AG20443 (cell line): ENCODE data around the gene OSGIN1.
"Not testable (repeated sequence)": the region's sequence is repeated elsewhere in the genome, so short reads cannot be mapped to it uniquely, and the experiment has no call there.

Experiments
- DNase-seq: peaks from one replicate; pipeline ENCODE4 v3.0.0; 2012; ENCODE audit warnings: low spot score, mixed read lengths

The OSGIN1 gene

DNA sequence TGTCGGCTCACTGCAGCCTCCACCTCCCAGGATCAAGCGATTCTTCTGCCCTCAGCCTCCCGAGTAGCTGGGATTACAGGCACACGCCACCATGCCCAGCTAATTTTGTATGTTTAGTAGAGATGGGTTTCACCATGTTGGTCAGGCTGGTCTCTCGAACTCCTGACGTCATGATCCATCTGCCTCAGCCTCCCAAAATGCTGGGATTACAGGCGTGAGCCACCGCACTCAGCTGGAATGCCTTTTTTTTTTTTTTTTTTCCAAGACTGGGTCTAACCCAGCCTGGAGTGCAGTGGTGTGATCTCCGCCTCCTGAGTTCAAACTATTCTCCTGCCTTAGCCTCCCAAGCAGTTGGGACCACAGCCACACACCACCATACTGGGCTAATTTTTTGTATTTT lies 11.5 kb upstream of the OSGIN1 start:
- not testable (repeated sequence) for DNase-seq

DNA sequence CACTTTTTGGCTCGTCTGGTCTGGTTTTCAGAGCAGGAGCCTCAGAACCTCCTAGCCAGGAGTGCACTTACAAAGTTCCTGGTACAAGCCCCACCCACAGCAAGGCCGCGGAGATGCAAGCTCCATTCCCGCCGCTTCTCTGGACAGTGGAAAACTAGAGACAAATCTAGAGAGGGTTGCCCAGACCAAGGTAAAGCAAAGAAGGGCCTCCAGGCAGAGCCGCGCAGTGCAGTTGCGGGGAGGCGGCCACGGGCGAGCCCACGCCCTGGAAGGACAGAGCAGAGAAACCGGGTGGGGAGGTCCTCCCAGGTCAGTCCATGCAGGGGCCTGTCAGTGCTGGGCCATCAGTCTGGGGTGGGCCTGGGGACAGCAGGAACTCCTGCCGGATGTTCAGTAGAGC lies 11.0 kb upstream of the OSGIN1 start:
- DNase-seq, result no peak

DNA sequence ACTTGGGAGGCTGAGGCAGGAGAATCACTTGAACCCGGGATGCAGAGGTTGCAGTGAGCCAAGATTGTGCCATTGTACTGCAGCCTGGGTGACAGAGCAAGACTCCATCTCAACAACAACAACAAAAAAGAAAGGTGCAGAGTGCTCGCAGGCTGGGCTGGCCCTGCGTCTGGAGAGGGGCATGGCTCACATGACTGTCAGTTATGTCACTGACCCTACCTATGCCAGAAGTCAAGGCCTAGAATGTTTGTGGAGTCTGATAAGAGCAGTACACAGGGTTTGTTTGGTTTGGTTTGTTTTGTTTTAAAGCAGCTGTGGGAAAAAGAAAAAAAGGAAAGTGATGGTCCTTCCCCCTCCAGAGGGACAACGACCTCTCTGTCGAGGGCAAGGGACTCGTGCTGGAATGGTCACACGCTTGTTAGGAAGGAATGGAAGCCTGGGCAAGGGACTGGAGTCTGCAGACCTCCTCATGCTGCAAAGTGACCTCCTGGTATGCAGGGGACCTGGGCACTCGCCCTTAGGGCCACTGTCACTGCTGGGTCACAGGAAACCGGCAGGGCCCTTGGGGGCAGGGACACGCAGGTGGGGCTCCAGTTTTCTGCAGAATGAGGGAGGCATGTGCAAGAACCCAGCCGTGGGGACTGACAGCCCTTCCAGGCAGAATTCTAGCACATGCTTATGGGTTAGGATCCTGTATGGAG lies 10.1 kb upstream of the OSGIN1 start:
- DNase-seq, result no peak

DNA sequence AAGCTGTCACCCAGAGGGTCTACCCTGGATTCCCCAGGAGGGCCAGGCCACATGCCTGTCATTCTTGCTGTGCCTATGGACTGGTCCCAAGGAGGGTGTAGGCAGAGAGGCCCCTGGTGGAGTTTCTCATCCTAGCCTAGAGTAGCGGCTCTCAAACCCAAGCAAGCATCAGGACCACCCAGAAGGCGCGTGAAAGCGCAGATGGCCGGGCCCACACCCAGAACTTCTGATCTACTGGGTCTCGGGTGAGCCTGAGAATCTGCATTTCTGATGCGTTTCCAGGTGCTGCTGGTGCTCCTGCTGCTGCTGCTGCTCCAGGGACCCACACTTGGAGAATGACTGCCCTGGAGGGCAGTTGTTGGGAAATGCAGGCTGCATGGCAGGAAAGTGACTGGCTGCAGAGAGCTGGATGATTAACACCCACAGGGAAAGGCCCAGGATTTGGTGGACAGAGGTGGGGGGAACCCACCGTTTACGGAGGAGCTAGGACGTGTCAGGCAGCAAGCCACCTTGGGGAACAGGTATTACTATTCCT lies 9.5 kb upstream of the OSGIN1 start:
- DNase-seq, result no peak

DNA sequence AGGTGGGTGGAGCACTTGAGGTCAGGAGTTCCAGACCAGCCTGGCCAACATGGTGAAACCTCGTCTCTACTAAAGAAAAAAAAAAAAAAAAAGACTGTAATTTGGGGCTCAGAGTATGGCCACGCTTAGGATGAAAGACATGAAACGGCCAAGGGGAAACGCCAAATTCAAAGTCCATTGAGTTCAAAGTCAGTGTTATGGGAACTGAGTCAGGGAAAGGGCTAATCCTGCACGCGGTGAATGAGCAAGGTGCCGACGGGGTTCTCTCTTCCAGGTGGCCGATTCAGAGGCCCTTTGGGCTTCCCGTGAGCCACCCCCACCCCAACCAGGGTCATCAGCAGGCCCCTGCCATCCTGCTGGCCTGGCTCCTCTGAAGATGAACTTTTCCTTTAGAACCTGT lies 7.5 kb upstream of the OSGIN1 start:
- no peak for DNase-seq

DNA sequence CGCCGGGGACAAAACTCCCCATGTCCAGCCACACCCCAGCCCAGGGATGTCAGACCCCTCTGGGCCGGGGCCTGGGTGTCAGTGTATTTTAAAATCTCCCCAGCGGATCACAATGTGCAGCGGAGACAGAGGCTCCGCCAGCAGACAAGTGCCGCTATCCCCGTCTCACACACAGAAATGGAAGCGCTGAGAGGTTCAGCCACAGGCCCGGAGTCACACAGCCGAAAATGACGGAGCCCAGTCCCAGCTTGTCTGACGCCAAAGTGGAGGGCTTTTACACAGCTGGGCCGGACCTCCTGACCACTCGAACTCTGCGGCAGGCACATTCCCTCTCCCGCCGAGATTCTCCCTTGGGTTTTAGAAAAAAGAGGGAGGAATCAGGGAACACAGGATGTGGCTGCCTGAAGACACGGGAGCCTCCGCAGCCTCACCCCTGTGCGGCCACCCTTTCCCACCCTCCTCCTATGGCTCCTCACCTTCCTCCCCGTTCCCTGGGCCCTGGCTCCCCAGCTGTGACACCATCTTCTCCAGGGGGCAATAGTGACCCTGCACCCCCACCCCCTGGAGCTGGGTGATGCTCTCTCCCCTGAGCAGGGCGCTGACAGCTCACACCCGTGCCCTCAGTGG lies 6.8 kb upstream of the OSGIN1 start:
- no peak for DNase-seq

DNA sequence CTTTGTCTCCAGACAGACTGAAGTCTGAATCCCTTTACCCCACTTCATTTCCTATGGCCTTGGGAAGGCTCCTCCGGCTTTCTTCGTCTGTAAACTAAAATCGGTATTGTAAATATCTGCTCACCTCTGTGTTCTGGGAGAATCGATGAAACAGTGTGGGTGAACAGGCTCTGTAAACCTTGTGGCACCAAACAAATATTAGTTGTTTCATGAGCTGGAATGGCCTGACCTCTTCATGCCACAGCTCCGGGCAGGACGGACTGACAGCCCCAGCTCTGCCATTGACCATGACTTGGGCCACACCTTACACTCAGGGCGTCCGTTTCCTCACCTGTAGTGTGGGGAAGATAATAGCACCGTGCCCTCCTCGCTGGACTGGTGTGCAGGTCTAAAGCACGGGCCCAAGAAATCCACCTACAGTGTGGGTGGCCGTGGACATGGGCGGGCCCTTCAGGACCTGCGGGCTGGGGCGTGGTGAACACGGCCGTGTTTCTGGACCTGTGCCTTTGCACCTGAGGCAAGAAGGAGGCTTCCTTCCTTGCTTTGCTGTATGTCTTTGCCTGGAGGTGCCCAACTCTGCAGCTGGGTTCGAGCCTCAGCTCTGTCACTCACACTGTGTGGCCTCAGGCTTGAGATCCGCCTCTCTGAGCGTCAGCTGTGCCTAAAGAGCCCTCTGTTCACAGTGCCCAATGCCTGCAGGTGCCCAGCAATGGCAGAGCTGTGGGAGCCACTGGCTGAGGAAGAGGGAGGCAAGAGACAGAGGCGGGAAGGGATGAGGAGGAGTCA lies 6.1 kb upstream of the OSGIN1 start:
- DNase-seq, result no peak

DNA sequence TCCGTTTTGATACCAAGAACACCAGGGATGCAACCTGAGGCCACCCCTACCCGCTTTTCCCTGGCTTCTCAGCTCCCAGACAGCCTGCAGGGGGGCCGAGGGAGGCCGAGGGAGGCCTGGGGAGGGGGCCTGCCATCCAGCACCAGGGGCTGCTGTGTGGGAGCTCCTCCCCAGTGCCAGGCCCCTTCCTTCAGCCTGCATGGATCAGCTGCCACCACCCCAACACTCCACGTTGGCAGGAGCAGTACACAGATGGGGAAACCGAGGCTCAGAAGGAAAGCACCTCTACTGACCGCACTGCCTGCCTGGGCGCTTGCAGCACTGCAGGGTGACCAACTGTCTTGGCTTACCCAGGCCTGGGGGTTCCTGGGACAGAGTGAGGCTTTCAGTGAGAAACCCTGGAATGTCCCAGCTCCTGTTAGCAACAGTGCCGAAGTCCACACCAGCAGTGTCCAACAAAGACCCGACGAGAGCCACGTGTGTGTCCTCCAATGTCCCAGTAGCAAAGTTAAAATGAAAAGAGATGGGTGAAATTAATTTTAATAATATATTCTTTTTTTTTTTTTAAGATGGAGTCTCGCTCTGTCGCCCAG lies 5.3 kb upstream of the OSGIN1 start:
- no peak for DNase-seq

DNA sequence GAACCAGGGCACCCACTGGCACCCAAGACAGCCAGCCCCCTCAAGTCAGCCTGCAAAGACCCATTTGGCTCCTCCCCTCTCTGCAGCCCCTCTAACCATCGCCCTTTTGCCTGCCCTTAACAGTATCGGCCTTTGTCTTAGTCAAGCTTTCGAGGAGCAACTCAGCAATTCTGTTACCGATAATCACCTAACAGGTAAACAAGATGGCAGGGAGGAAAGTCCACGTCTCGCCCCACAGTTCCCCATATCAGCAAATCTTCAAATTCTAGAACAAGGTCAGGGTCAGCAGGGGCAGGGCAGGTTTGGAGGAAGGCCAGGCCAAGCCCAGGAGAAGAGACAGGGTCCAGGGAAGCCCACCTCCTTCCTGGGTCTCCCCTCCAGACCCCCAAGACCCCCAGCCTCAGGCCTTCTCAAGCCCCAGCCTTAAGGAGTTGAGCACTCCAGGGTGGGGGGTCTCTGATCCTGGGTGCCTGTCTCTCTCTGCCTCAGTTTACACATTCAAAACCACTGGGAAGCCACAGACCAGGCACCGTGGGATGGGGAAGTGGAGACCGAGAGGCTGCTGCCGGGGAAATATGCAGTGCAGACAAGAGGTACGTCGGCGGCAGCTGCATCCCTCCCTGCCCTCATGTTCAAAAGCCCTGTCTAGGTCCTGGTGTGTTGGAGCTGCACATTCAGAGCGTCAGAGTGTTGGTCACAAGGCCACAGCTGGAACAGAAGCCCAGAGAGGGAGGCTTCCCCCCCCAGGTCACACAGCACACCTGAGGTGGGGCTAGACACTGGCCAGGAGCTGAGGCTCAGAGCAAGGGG lies 3.9 kb upstream of the OSGIN1 start:
- DNase-seq, result no peak

DNA sequence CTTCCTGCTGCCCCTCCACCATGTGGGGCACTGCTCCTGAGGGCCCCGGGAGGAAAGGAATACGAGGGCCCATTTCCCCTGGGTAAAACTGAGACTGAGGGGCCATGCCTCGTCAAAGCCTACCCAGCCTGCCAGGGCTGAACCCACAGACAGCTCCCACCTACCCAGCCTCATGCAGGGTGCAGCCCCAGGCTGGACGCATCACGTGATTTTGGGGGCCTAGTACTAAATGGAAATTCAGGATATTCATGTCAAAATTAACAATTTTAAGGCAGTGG lies 3.4 kb upstream of the OSGIN1 start:
- DNase-seq, result no peak

DNA sequence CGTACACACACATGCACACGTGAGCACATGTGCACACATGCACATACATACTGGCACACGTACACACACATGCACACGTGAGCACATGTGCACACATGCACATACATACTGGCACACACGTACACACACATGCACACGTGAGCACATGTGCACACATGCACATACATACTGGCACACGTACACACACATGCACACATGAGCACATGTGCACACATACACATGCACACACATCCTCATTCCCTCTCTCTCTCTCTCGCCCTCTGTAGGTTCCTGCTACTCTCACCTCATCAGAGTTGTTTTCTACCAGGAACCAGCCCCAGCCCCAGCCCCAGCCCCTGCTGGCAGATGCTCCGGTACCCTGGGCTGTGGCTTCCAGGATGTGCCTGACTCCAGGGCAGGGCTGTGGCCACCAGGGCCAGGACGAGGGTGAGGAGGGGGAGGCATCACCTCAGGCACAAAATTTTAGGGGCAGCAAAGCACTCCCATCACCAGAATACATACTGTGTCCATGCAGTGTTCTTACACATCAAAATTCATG lies 2.1 kb upstream of the OSGIN1 start:
- DNase-seq, result not testable (repeated sequence)

DNA sequence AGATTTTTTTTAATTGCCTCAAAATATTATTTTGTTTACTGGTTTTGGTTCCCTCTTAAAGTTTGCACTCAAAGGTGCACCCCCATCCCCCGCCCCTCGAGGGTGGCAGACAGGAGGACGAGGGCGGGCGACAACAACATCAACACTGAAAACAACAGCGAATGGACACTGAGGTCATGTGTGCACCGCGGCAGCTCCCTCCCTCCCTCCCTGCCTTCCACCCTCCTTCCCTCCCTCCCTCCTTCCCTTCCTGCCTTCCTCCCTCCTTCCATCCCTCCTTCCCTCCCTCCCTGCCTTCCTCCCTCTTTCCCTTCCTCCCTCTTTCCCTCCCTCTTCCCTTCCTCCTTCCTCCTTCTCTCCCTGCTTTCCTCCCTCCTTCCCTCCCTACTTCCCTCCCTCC lies 1.5 kb upstream of the OSGIN1 start:
- DNase-seq, result no peak

DNA sequence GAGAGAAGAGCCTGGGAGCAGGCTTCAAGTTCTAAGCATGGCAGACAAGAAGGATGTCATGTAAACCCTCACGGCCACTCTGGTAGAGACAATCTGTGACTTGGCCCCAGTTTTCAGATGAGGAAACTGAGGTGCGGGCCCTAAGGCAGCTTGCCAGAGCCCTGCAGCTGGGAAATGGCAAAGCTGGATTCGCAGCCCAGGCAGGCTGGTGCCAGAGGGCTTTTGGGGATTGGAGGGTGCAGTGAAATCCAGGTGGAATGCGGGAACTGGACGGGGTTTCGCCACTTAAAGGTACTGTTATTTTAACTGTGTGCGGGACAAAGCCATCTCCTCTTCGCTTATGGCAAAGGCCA lies 477 bp upstream of the OSGIN1 start:
- no peak for DNase-seq

DNA sequence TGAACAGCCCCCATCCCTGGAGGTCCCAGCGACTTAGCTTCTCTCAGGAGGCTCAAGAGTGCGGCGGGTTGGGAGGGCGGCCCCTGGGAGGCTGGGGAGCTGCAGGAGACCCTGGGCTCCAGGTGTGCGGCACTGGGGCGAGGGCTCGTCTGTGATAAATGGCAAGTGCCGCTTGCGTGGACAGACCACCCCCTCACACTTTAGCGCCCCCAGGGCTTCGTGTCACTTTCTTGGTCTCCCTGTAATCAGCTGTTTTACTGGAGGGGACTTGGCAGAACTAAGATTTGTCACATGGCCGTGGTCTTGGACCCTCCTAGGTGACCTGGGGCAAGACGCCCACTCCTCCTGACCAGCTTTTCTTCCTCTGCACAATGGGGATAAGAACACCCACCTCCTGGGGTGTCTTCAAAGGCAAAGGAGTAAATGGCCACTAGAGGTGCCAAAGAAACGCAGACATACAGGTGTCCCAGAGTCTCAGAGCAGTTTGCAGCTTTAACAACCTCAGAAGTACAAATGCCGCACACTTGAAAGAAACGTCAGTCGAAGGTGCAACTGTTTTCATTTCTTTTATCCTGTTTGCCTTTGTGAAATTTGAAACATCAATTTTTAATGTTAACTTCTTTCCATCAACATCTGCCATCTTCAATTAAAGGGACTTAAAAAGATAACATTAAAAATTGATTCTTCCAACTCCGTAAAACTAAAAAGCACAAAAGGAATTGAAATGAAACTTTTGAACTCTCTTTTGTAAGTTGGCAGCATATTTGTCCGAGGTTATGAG lies 946 bp downstream of the OSGIN1 start:
- no peak for DNase-seq

DNA sequence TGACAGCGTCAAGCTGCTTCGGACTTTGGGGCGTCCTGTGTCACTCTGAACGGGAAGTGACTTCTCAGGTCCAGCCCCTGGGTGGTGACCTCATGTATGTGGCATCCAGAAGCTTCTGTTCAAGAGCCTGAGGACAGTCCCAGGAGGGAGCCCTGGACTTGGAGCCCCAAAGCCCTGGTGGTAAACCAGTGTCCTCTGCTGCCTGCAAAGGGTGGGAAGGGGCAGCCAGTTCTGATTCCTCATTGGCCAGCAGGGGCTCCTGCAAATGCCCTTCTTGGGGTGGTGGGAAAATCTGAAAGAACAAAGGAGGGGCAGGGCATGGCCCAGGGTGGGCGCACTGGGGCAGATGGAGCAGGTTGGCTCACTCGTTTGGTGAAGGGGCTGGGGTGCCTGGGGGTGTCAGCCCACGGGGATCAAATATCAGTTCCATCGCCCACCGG lies 1.6 kb downstream of the OSGIN1 start:
- DNase-seq, result peak; percentile 51

DNA sequence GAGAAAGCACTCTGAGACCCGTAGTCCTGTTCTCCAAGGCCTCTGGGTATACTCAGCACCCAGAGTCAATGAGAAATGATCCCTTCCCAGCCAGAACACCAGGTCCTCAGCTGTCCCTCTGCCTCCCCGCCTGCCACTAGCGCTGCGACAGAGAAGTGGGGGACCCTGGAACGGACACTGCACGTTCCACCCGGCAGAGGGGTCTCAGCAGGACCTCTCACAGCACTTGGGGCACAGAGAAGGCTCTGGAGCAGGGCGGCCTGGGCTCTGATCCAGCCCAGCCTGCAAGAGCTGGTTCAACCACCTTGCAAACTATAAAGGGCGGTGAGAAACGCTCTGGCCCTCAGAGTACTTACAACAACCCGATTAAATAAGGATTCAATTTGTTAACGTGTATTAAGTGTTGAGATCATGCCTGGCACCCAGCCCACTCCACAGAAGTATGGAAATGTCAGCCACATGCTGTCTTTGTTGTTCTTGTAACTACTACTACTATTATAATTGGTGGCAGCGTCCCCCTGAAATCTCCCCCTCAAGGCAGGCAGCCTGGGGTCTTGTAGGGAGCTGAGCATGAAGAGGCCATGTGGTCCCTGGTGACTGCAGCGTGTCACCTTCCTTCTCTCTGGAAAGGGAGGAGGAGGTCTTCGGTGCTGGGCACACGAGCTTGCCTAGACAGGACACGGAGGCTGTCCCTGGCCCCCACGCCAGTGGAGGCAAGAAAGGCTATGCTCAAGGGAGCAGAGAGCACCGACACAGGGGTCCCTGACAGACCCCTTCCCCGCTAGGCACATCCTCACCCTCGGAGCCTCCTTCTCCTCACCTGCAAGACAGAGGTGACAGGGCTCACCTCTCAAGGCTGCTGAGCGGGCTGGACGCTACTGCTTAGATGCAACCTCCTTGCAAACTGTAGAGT lies 2.4 kb downstream of the OSGIN1 start:
- DNase-seq, result no peak

DNA sequence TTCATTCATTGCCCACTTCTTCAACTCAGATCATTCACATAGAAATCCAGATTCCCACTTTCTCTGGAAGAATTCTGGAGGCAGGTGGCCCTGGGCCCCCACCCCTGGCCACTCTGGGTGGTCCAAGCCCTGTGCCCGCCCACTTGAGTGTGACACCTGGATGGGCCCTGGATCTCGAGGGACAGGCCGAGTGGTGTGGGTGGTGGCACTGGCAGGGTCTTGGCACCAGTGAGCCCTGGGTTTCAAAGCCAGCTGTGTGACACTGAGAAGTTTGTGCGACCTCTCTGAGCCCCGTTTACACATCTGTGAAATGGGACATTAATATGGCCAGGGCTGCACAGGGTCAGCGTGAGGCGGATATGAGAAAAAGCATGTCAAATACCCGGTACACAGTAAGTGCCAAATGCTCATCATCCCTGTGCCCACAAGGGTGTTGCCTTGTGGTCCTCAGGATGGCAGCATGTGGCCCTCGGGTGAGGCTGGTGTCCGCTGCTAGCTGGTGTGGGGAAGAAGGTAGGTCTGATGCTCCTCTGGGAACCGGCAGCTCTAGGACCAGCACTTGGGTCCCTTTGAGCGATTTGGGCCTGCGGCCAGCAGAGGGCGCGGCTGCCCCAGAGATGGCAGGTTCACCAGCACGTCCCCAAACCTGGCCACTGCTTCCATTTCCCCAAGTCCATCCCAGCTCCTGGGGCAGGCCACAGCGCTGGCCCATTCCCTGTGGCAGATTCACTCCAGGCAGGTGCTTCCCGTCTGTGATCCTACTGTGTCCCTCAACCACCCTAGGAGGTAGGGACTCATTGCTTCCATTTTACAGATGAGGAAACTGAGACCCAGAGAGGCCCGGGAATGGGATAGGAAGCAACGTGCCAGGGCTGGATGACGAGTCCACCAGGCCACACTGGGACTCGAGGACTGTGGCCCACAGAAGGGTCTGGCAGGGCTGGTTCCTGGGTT lies 3.6 kb downstream of the OSGIN1 start:
- DNase-seq, result peak; percentile 79

DNA sequence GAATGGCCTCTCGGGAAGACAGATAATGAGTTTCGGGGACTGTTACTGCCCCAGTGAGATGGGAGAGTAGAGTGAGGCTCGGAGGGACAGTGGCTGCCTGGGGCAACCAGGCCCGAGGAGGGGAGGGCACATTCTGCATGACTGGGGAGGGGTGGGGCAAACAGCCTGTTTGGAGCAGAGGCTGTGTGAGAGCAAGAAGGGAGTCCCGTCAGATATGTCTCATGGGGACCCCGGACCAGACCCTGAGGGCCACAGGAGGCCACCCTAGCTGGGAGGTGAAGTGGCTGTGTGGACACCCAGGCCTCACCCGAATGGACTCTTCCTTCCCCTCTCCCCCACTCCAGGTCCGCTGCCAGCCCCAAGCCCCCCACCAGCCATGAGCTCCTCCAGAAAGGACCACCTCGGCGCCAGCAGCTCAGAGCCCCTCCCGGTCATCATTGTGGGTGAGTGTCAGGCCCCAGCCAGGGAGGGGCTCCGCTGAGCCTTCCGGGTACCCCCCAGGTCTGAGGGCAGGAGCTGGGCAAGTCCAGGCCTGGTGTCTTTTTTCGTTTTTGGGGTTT lies 4.3 kb downstream of the OSGIN1 start:
- no peak for DNase-seq
